A673 (cell line): ENCODE data around the gene FZD4.

Experiments used
- EZH2 ChIP-seq: fragments of 200-600 bp; sonication (generic); IDR thresholded peaks from 2 replicates; pipeline ENCODE4 v1.6.1; 2017; ENCODE audit warnings: borderline replicate concordance, low read depth, mild to moderate bottlenecking, mixed read lengths, antibody characterized with exemption, low read length; ENCODE audit not compliant: poor library complexity, severe bottlenecking
- TF ChIP-seq, protein P1 (sequence below): fragments of 300-800, 200-600 bp; sonication (generic); conservative IDR thresholded peaks from 2 replicates; pipeline ENCODE4 v1.5.1; 2017; ENCODE audit warnings: low read depth, mild to moderate bottlenecking, antibody characterized with exemption, low read length, moderate library complexity, mixed read lengths

DNA sequence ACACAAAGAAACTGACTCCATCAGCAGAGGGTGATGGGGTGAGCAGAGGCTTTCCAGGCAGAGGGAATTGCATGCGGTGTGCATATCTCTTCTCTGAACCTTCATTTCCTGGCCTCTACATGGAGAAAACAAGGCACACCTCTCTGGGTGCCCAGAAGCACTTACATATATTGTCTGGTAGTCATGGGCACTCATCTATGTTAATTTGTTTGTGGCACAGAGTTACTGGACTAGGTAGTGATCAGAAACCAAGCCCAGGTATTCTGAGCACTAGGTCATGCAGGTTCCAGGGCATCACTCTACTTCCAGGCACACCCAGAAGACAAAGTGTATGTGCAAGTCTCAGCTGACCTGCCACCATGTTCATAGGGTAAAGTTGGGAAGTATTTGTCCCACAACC, 56.5 kb downstream of the FZD4 start:
- TF ChIP-seq, protein P1, sequence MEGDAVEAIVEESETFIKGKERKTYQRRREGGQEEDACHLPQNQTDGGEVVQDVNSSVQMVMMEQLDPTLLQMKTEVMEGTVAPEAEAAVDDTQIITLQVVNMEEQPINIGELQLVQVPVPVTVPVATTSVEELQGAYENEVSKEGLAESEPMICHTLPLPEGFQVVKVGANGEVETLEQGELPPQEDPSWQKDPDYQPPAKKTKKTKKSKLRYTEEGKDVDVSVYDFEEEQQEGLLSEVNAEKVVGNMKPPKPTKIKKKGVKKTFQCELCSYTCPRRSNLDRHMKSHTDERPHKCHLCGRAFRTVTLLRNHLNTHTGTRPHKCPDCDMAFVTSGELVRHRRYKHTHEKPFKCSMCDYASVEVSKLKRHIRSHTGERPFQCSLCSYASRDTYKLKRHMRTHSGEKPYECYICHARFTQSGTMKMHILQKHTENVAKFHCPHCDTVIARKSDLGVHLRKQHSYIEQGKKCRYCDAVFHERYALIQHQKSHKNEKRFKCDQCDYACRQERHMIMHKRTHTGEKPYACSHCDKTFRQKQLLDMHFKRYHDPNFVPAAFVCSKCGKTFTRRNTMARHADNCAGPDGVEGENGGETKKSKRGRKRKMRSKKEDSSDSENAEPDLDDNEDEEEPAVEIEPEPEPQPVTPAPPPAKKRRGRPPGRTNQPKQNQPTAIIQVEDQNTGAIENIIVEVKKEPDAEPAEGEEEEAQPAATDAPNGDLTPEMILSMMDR = no peak
- TF ChIP-seq EZH2 = no peak
